T-cell (primary cell): Measurements from ENCODE around the gene SLC26A11. TPM values are rescaled to one million over a fixed set of nuclear protein-coding genes. Genes with fewer than 3 reads are reported as not detected.
"Not testable (repeated sequence)": the region's sequence is repeated elsewhere in the genome, so short reads cannot be mapped to it uniquely, and the experiment has no call there.

Experiments
- ATAC-seq, 4 experiments: fragments of 200-7000 bp in 3 of 4; fragments of 150-1000 bp in 1 of 4; cut with Tn5 transposase; replicated peaks in 1 of 4; 1 replicate in 3 of 4; 2 replicates in 1 of 4; pipeline ENCODE4 v1.10.0; 2021; ENCODE audit warnings: moderate library complexity in 3 of 4, mild to moderate bottlenecking in 2 of 4, moderate number of reproducible peaks in 1 of 4
- CTCF ChIA-PET, 2 donors: fragments of 300-600 bp; sonication (Branson Sonifier 250); formaldehyde crosslinking; loops; one replicate each; lab custom pipeline; 2022; ENCODE audit warnings: antibody characterized with exemption in 2 of 2; lab: Charles Lee
- POLR2A ChIA-PET, 2 donors: fragments of 300-600 bp; sonication (Branson Sonifier 250); formaldehyde crosslinking; loops; one replicate each; lab custom pipeline; 2022; ENCODE audit warnings: antibody characterized with exemption in 2 of 2; lab: Charles Lee
- DNase-seq, 35 experiments: peaks; one replicate each; pipeline versions ENCODE4 v3.0.0 to v3.0.0-alpha.2; 2013 to 2023
- H3K27ac ChIP-seq: one replicate; pipeline ENCODE4 v1.5.1; 2013; ENCODE audit warnings: low read length
- H3K27me3 ChIP-seq, 2 experiments: replicated peaks in 1 of 2; 1 replicate in 1 of 2; 2 replicates in 1 of 2; pipeline versions ENCODE4 v1.6.1 to v1.7.0; 2013; ENCODE audit warnings: low read length in 1 of 2, mixed read lengths in 1 of 2; ENCODE audit not compliant: control insufficient read depth in 2 of 2, insufficient read depth in 2 of 2; ENCODE audit errors: extremely low read depth in 1 of 2
- H3K36me3 ChIP-seq, 2 donors: 1 replicate in 1 of 2; 2 replicates in 1 of 2; pipeline versions ENCODE4 v1.6.1 to v1.7.0; 2013; ENCODE audit warnings: low read length in 1 of 2; ENCODE audit not compliant: control insufficient read depth in 2 of 2, insufficient read depth in 1 of 2; ENCODE audit errors: extremely low read depth in 1 of 2
- H3K4me1 ChIP-seq, 2 experiments: 1 replicate in 1 of 2; 2 replicates in 1 of 2; pipeline versions ENCODE4 v1.6.1 to v1.7.0; 2013; ENCODE audit warnings: low read length in 2 of 2, mixed read lengths in 1 of 2; ENCODE audit not compliant: insufficient read depth in 2 of 2, control insufficient read depth in 1 of 2; ENCODE audit errors: extremely low read depth in 1 of 2
- H3K4me3 ChIP-seq, 2 donors: 1 replicate in 1 of 2; 2 replicates in 1 of 2; pipeline versions ENCODE4 v1.5.1 to v1.7.0; 2013; ENCODE audit warnings: mild to moderate bottlenecking in 2 of 2, low read length in 1 of 2, moderate library complexity in 1 of 2; ENCODE audit not compliant: control insufficient read depth in 1 of 2; ENCODE audit errors: extremely low read depth in 1 of 2
- H3K9me3 ChIP-seq: 2 replicates; pipeline ENCODE4 v1.7.0; 2013
- H3K27ac Mint-ChIP-seq, 2 donors: one replicate each; pipeline ENCODE4 v1.8.0; 2020 to 2021; ENCODE audit warnings: mild to moderate bottlenecking in 2 of 2, mixed read lengths in 2 of 2
- H3K27me3 Mint-ChIP-seq, 2 donors: one replicate each; pipeline ENCODE4 v1.8.0; 2021 to 2022; ENCODE audit warnings: mixed read lengths in 2 of 2
- H3K36me3 Mint-ChIP-seq: one replicate; pipeline ENCODE4 v1.8.0; 2021; ENCODE audit warnings: mixed read lengths
- H3K4me1 Mint-ChIP-seq, 3 donors: one replicate each; pipeline ENCODE4 v1.8.0; 2020 to 2022; ENCODE audit warnings: mixed read lengths in 3 of 3, mild to moderate bottlenecking in 1 of 3
- H3K4me3 Mint-ChIP-seq, 3 donors: one replicate each; pipeline ENCODE4 v1.8.0; 2020 to 2022; ENCODE audit warnings: mild to moderate bottlenecking in 3 of 3, mixed read lengths in 3 of 3, moderate library complexity in 3 of 3
- H3K9me3 Mint-ChIP-seq, 3 donors: one replicate each; pipeline ENCODE4 v1.8.0; 2020 to 2022; ENCODE audit warnings: mixed read lengths in 3 of 3
- WGBS: methylation state at CpG from one replicate; pipeline ENCODE4 v1.1.5; 2013; ENCODE audit warnings: missing lambda C conversion rate; ENCODE audit not compliant: insufficient coverage; 5-methylcytosine and 5-hydroxymethylcytosine counted together
- total RNA-seq, 35 experiments: library from RNA in 6 of 35; stranded (reverse) in 6 of 35; fragments of 120-200 nt in 1 of 35; gene quantifications; one replicate each; pipeline versions ENCODE4 v1.2.1 to v1.2.4 and lab custom pipeline; 2013 to 2026

The SLC26A11 gene
- total RNA-seq, 5 donors from 2014 or later (not counting 1 experiment from before 2014, with no cell fraction given): 45.9 to 123 (median 112) TPM

DNA sequence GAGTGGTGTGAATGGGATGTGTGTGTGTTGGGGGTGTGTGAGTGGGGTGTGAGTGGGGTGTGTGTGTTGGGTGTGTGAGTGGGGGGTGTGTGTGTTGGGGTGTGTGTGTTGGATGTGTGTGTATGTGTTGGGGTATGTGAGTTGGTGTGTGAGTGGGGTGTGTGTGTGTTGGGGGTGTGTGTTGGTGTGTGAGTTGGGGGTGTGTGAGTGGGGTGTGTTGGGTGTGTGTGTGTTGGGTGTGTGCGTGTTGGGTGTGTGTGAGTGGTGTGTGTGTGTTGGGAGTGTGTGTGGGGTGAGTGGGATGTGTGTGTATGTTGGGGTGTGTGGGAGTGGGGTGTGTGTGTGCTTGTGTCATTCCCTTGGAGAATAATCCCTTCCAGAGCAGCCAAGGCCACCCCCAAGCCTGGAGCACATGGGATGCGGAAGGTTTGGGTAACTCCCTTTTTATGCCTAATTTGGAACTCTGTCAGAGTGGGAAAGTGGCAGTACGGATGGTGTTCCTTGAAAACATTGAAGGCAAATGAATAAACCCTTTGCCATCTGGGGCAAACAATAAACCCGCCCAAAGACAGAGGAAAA, 54.7 kb downstream of the SLC26A11 start:
- WGBS: 97% methylated on average over 3 of the region's 4 CpGs
- H3K4me3 ChIP-seq: no peak overlapping the region
- peaks cover 2 to 73% of the 10 kb centered on the region in 2 experiments for H3K4me1 ChIP-seq
- peaks cover 17 to 82% of the 10 kb centered on the region in 2 donors for H3K36me3 ChIP-seq
- peak overlapping the region; percentile 2 for H3K27ac ChIP-seq
- no peaks in the 10 kb centered on the region for H3K27me3 Mint-ChIP-seq
- ChIA-PET POLR2A (no interaction called here), CTCF (no interaction called here)
- H3K4me1 Mint-ChIP-seq: peaks cover 35 to 47% (median 44%) of the 10 kb centered on the region in 3 donors
- peak overlapping the region; percentile 5 to 23 for H3K27ac Mint-ChIP-seq
- peak overlapping the region in 1 of 3 donors; percentile 22 for H3K4me3 Mint-ChIP-seq
- H3K36me3 Mint-ChIP-seq: peaks cover 27% of the 10 kb centered on the region
- H3K9me3 Mint-ChIP-seq: no peaks in the 10 kb centered on the region
- no peaks in the 10 kb centered on the region for H3K27me3 ChIP-seq
- ATAC-seq (no peak), DNase-seq (no peak)
- no peaks in the 10 kb centered on the region for H3K9me3 ChIP-seq

DNA sequence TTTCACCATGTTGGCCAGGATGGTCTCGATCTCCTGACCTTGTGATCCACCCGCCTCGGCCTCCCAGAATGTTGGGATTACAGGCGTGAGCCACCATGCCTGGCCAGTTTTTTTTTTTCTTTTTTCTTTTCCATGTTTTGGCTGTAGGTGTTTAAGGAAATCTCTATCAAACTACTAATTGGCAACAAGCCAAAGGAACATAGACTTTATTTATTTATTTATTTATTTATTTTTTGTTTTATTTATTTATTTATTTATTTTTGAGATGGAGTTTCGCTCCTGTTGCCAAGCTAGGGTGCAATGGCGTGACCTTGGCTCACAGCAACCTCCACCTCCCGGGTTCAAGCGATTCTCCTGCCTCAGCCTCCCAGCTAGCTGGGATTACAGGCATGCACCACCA, 55.6 kb downstream of the SLC26A11 start:
- H3K27me3 Mint-ChIP-seq, H3K27me3 ChIP-seq, POLR2A ChIA-PET, CTCF ChIA-PET, H3K27ac ChIP-seq, H3K4me3 ChIP-seq, H3K9me3 ChIP-seq, ATAC-seq, H3K4me3 Mint-ChIP-seq, H3K9me3 Mint-ChIP-seq, H3K27ac Mint-ChIP-seq, DNase-seq: not testable (repeated sequence)
- WGBS: no CpG with 5 or more reads among the region's 8 CpGs
- peaks cover 37 to 51% (median 46%) of the 10 kb centered on the region in 3 donors for H3K4me1 Mint-ChIP-seq
- Histone ChIP-seq H3K4me1 (peaks cover under 1 to 64% of the 10 kb centered on the region in 2 experiments), H3K36me3 (peaks cover 18 to 81% of the 10 kb centered on the region in 2 donors)
- H3K36me3 Mint-ChIP-seq: peaks cover 29% of the 10 kb centered on the region

GRCh38 chr17:80277751-80278671, 57.8 kb downstream of the SLC26A11 start:
- Mint-ChIP-seq H3K9me3 (no peaks in the 10 kb centered on the region), H3K4me1 (peaks cover 34 to 46% (median 37%) of the 10 kb centered on the region in 3 donors), H3K36me3 (peaks cover 23% of the 10 kb centered on the region), H3K27ac (peak overlapping the region in 1 of 2 donors; percentile 49), H3K4me3 (no peak overlapping the region), H3K27me3 (no peaks in the 10 kb centered on the region)
- Histone ChIP-seq H3K4me1 (peaks cover 0 to 44% of the 10 kb centered on the region in 2 experiments), H3K4me3 (no peak overlapping the region), H3K27ac (no peak overlapping the region), H3K9me3 (no peaks in the 10 kb centered on the region), H3K36me3 (peaks cover 16 to 78% of the 10 kb centered on the region in 2 donors), H3K27me3 (no peaks in the 10 kb centered on the region)
- no peak for DNase-seq
- POLR2A ChIA-PET: no interaction called here
- CTCF ChIA-PET: no interaction called here
- peak in 1 of 4 experiments; percentile 10 for ATAC-seq
- WGBS: 95% methylated on average over 16 of the region's 34 CpGs

- peak overlapping the region in 1 of 2 donors; percentile 66 for H3K27ac Mint-ChIP-seq
- peaks cover 12 to 72% of the 10 kb centered on the region in 2 donors for H3K36me3 ChIP-seq
- peaks cover 0 to 29% of the 10 kb centered on the region in 2 experiments for H3K4me1 ChIP-seq
- H3K4me3 ChIP-seq: no peak overlapping the region
- H3K9me3 Mint-ChIP-seq: no peaks in the 10 kb centered on the region
- DNase-seq (no peak), ATAC-seq (no peak)
- no peaks in the 10 kb centered on the region for H3K27me3 Mint-ChIP-seq
- H3K9me3 ChIP-seq: no peaks in the 10 kb centered on the region
- POLR2A ChIA-PET: no interaction called here
- H3K27ac ChIP-seq: no peak overlapping the region
- H3K4me3 Mint-ChIP-seq: no peak overlapping the region
- CTCF ChIA-PET: no interaction called here
- H3K4me1 Mint-ChIP-seq: peaks cover 28 to 38% (median 31%) of the 10 kb centered on the region in 3 donors
- peaks cover 23% of the 10 kb centered on the region for H3K36me3 Mint-ChIP-seq
- no peaks in the 10 kb centered on the region for H3K27me3 ChIP-seq
- WGBS: 91% methylated on average over 9 of the region's 14 CpGs
Observed at GRCh38 chr17:80279895-80280294, 59.7 kb downstream of the SLC26A11 start.

- H3K4me3 ChIP-seq: no peak overlapping the region
- POLR2A ChIA-PET: no interaction called here
- Mint-ChIP-seq H3K27ac (no peak overlapping the region), H3K27me3 (no peaks in the 10 kb centered on the region), H3K9me3 (no peaks in the 10 kb centered on the region), H3K36me3 (peaks cover 20% of the 10 kb centered on the region), H3K4me3 (no peak overlapping the region), H3K4me1 (peaks cover 24 to 30% (median 27%) of the 10 kb centered on the region in 3 donors)
- DNase-seq (no peak), ATAC-seq (no peak)
- no peaks in the 10 kb centered on the region for H3K27me3 ChIP-seq
- peaks cover 0 to 19% of the 10 kb centered on the region in 2 experiments for H3K4me1 ChIP-seq
- no peaks in the 10 kb centered on the region for H3K9me3 ChIP-seq
- H3K27ac ChIP-seq: no peak overlapping the region
- peaks cover 14 to 68% of the 10 kb centered on the region in 2 donors for H3K36me3 ChIP-seq
- WGBS: 93% methylated on average over 2 of the region's 10 CpGs
- CTCF ChIA-PET: no interaction called here
Observed at GRCh38 chr17:80281516-80281915, 61.3 kb downstream of the SLC26A11 start.

DNA sequence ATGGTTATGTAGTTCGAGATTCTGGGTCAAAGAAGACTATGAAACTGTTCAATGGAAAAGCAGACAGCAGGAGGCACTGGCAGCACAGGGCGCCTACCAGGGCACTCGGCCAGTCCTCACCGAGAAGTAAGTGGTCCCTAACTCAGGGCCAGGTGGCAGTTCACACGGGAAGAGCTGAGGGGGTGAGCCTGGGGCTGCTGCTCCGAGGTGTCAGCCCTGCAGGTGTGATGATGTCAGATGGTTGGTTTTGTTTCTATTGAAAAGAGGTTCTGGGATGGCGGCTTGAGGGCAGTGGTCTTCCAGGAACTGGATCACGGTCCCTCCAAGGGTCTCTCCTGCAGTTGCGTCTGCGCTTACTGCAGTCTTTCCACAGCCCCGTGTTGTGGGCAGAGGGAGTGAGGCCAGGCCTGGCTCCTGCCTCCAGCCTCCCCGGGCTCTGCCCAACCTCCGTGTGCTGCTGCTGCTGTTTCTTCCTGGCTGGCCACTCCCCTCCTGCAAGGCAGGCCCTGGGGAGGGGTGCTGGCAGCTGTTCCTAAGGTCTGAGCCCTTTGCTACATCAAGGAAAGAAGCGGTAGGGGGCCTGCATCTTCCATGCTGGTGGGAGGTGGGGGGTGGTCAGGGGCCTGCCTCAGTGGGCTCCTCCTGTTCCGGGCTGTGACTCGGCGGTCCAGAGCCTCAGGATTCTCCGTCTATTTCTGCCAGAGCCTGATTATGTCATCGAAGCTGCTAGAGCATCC, 63.1 kb downstream of the SLC26A11 start:
- no peak overlapping the region for H3K27ac Mint-ChIP-seq
- ChIA-PET POLR2A (no interaction called here), CTCF (no interaction called here)
- Histone ChIP-seq H3K36me3 (peaks cover 16 to 66% of the 10 kb centered on the region in 2 donors), H3K4me1 (peaks cover 0 to 13% of the 10 kb centered on the region in 2 experiments), H3K27me3 (no peaks in the 10 kb centered on the region), H3K27ac (no peak overlapping the region), H3K4me3 (no peak overlapping the region), H3K9me3 (no peaks in the 10 kb centered on the region)
- H3K4me1 Mint-ChIP-seq: peaks cover 20 to 25% (median 24%) of the 10 kb centered on the region in 3 donors
- H3K36me3 Mint-ChIP-seq: peaks cover 26% of the 10 kb centered on the region
- ATAC-seq (no peak), DNase-seq (no peak)
- 87% methylated on average over 12 of the region's 19 CpGs for WGBS
- H3K9me3 Mint-ChIP-seq: no peaks in the 10 kb centered on the region
- no peaks in the 10 kb centered on the region for H3K27me3 Mint-ChIP-seq
- no peak overlapping the region for H3K4me3 Mint-ChIP-seq
